NCI-H146 (cell line): Measurements from ENCODE around the gene SLC22A12.
A peak's percentile ranks its signal among the peaks of the same experiment; 100 is the strongest.

Experiments used
- DNase-seq: peaks from one replicate; lab custom pipeline; 2025; lab: John Stamatoyannopoulos, UW

The SLC22A12 gene

DNA sequence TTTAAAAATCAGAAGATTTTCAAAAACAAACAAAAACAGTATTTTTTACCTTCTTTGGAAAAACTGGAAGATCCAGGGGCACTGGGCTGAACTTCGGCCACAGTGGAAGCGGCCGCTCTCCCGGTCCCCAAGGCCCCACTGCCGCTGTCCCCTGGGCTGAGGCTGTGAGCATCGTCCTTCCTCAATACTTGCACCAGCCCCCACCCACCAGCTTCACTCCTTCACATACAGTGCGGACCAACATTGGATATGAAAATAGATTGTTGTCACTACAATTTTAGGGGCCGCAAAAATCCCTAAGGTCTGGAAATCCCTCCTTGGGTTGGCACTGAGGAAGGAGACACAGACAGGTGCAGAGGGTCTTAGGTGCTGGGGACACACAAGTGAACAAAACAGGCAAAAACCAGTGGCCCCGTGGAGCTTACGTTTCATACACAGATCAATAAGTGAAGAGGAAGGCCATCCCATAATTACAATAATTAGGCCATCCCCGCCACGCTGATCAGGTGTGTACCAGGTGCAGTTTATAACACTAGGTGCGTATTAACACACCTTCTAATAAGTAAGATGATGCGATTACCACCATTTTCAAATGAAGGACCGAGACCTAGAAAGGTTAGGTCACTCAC lies 28.2 kb upstream of the SLC22A12 start:
- peak; percentile 20 for DNase-seq

DNA sequence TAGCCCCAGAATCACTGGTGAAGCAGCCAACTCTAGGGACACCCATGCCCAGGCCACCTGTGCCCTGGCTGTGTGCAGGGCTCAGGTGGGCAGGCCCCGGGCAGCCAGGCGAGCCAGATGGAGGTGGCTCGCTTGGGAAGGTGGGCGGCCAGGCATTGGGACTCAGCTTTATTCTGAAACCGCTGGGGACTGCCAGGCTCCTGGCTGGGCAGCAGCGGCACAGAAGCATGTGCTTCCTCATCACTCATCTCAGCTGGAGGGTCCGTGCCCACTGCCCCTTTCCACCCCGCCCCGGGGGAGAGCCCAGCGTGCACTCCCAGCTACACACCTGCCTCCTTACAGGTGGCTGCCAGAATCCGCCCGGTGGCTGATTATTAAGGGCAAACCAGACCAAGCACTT lies 27.1 kb upstream of the SLC22A12 start:
- DNase-seq, result no peak

DNA sequence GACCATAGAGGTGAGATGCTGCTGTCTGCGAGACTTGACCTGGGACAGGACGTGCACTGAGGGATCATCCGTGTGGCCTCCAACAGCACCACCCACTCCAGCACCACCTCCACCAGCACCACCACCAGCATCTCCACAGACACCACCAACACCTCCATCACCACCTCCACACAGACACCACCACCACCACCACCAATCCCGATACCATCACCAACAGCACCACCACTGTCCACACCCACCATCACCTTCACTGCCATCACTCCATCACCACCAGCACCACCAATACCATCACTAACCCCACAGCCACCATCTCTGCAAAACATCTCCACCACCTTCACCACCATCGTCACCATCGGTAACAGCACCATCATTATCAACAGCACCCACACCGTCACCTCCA lies 26.6 kb upstream of the SLC22A12 start:
- DNase-seq, result no peak

DNA sequence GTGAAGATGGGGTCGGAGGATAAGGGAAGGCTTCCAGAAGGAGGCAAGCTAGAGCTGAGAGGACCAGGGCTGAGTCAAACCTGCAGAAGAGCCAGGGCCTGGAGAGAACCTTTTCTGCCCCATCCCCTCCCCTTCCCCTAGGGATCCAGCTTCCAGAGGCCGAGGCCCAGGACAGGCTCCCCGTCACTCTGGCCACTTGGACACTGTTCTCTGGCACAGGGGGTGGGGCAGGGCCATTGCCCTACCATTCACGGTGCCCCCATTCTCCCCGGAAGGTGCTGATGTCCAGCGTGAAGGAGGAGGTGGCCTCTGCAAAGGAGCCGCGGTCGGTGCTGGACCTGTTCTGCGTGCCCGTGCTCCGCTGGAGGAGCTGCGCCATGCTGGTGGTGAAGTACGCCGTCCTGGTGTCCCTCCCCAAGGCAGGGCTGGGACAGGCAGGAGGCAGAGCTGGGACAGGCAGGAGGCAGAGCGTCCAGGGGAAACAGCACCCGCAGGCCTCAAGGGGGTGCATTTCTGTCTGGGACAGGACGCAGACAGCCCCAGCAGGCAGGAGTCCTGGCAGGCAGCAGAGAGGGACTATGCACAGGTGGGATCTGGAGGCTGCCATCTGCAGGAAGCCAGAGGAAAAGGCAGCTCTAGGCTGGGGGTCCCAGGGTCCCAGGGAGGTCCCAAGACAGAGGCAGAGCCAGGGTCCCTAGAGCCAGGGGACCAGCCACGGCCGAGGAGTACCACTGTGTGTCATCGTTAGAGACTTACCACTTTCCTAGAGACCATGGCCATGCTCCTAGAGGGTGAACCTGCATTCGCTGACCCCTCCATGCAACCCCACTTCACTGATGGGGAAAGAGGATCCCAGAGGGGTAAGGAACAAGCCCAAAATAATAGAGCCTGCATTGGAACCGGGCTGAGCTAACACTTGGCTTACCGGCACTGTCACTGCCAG lies 25.8 kb upstream of the SLC22A12 start:
- no peak for DNase-seq

DNA sequence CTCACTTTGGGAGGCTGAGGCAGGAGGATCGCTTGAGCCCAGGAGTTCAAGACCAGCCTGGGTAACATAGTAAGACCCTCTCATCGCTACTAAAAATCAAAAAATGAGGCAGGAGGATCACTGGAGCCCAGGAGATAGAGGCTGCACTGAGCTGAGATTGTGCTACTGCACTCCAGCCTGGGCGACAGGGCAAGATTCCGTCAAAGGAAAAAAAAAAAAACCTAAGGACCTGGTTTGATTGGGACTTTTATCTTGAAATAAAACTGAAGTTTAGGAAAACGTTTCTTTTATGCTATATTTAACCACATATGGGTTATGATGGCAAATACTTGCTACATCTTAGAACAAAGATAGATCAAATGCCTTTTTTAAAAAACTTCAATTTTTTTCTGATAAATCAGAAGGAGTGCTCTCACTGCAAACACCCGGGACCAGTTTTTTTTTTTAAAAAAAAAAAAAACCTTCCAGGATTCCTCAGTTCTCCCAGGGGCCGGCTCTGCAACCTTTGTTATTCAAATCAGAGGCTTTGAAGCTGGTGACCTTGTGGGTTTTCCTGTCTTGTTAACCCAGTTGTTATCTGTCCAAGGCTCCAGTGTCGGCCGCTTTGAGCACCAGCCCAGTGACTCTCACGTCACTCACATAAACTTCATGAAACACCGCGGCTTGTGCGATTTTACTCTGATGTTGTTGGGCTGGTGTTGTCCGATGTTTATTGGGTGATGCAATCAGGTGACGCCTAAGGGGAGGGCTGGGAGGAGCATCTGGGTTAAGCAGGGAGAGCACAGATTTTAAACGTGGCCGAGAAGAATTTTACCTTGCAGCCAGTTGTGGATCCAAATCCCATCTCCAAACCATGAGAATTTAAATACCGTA lies 24.7 kb upstream of the SLC22A12 start:
- DNase-seq, result peak; percentile 36

DNA sequence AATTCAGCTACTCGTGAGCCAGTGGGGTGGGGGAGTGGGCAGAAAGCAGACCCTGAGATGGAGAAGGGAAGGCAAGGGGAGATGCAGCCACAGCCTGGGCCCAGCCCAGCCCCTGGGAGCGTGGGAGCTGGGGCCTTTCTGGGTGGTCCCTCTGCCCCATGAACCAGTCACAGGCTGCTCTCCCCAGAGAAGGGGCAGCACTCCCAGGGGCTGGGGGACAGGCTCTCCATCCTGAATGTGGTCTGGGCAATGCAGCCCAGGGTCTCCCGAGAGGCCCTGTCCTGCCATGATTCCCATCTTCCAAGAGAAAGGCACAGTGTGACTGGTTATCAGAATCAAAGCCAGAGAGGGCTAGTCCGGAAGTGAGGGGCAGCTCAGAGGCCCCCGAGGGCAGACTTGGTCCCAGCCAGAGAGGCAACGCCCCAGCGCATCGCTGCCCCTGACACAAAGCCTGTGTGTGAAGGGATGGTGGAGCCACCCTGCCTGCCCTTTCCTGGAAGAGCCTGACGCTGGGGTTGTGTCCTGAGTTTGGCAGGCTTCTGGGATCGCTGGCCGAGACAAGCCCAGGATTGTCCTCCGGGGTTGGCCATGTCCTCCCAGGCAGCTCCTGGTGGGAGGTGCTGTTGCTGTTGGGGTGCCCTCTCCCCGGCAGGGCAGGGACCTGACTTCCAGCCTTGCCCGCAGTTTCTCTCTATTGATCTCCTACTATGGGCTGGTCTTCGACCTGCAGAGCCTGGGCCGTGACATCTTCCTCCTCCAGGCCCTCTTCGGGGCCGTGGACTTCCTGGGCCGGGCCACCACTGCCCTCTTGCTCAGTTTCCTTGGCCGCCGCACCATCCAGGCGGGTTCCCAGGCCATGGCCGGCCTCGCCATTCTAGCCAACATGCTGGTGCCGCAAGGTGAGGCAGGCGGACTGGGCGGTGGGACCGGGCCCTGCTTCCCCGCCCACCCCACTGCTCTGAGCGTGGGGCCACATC lies 23.8 kb upstream of the SLC22A12 start:
- DNase-seq, result no peak

DNA sequence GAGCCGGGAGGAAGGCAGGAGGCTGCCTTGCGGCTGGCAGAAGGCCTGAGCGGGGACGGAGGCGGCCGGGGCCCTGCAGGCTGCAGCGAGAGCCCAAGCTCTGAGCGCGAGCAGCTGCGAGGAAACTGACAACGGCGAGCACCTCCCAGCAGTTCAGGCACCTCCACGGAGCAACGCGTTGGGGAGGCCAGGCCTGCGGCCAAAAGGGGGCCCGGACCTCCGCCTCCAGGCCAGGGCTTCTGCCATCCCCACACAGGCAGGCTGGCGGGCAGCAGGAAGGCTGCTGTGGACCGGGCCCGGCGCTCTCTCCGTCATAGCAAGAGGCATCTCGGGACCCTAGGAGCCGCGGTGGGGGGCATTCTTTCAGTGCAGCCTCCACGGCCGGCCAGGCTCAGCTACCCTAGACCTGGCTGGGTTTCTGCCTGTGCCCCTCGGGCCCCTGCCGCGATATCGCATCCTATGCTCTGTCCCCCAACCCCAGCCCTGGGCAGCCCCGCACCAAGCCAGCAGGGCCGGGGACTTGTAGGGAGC lies 22.9 kb upstream of the SLC22A12 start:
- DNase-seq, result no peak

DNA sequence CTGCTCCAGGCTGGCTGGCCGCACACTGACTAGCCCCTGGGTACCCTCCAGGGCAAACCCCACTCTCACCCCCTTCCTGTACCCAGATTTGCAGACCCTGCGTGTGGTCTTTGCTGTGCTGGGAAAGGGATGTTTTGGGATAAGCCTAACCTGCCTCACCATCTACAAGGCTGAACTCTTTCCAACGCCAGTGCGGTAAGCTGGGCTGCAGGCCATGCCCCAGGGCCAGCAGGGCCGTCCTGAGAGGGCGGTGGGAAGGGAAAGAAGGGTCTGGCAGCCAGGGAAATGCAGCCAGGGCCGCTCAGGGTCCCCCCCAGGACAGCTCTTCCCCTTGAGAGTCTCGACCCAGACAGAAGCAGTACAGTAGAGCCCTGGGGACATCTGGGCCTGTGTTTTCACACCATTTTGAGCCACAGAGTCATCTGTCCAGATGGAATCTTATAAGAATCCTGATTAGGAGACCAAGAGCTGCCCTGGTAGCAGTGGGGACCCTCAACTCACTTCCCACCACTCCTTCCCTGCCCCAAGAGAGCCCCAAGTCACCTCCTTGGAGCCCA lies 22.4 kb upstream of the SLC22A12 start:
- no peak for DNase-seq

DNA sequence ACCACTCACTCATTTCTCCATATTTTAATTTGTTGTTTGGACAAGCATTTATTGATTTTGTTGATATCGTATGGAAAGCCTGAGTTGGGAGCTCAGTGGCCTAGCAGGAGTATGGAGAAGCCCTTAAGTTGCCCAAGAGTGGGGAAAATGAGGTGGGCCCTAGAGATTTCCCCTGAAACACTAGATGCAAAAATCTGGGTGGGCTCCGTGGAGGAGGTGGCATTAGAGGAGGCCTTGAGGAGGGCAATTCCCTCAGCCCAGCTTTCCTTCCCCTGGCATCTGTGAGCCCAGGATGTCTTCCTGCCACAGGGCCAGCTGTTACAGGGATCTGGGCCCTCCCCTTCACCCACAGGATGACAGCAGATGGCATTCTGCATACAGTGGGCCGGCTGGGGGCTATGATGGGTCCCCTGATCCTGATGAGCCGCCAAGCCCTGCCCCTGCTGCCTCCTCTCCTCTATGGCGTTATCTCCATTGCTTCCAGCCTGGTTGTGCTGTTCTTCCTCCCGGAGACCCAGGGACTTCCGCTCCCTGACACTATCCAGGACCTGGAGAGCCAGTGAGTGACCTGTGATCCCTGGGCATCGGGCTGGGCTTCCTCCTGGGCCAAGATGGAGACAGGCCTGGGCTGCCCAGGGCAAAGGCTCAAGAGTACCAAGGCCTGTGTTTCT lies 21.6 kb upstream of the SLC22A12 start:
- DNase-seq, result no peak

DNA sequence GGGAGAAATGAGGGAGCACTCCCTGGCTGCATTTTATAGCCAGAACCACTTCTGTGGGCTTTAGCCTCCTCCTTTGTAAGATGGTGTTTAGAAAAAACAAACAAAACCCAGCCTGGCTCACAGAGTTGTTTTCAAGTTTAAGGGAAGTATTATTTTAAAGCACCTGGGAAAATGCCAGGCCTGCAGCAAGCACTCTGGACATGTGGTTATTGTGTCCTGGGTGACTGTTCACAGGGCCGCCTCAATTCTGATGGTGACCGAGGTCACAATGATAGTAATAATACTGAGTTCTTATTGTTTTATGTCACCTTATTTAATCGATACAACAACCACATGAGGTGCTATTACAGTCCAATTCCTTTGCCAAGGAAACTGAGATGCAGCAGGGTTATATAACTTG lies 20.7 kb upstream of the SLC22A12 start:
- no peak for DNase-seq

DNA sequence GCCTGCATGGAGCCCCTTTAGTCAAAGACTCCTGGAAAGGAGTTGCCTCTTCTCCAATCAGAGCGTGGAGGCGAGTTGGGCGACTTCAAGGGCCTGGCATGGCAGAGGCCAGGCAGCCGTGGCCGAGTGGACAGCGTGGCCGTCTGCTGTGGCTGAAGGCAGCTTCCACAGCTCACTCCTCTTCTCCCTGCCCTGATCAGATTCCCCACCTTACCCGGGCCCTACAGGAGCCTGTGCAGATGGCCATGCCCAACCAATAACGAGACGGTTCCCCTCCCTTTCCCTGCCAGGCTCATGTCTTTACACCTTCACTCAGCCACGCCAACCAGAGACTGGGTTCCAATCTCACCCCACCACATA lies 20.0 kb upstream of the SLC22A12 start:
- no peak for DNase-seq

DNA sequence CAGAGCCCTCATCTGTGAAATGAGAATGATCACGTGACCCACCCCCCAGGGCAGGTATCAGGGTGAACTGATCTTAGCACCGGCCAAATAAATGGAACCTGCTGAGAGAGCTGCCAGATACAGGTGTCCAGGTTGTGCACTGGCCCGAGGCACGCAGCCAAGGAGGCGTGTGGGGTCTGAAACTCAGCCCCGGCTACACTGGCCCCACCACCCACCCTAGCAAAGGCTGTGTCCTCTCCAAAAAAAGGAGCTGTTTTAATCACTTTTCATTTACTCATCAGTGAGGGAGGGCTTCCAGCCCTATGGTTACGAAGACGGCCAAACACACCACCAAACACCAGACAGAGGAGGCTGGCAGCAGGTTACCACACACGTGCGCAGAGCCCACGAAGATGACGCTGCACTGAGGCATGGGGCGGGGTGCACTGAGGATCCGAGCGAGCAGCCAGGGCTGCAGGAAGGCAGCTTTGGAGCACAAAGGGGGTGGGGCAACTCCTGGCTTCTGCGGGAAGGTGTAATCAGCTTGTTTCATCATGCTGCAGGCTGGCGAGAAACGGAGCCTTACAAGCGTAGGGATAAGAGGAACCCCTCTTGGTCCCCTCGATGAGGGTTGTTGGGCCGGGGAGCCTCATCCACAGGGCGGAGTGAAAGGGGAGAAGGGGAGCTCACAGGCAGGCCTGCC lies 19.5 kb upstream of the SLC22A12 start:
- no peak for DNase-seq

DNA sequence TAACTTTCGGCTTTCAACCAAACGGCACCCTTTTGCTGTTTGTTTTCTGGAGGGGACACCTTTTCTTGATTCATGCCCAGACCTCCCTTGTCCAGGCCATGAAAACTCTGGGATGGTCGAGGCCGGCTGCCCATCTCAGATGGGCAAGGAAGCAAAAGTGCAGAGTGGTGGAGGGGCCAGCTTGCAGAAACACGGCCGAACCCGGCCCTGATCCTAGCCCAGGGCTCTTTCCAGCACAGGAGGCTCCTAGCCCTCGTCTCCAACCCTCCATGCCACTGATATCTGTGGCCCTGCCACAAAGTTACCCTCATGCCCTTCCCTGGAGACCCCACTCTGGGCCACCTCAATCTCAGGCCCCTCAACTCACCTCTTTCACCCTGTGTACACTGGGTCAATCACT lies 18.9 kb upstream of the SLC22A12 start:
- DNase-seq, result no peak

DNA sequence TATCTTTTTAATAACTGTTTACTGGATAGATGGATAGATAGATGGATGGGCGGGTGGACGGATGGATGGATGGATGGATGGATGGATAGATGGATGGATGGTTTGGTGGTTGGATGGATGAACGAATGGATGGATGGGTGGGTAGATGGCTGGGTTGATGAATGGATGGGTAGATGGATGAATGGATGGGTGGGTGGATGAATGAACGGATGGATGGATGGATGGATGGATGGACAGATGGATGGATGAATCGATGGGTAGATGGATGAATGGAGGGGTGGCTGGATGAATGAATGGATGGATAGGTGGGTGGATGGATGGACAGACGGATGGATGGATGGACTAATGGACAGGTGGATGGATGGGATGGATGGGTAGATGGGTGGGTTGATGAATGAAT lies 13.8 kb upstream of the SLC22A12 start:
- DNase-seq, result no peak

DNA sequence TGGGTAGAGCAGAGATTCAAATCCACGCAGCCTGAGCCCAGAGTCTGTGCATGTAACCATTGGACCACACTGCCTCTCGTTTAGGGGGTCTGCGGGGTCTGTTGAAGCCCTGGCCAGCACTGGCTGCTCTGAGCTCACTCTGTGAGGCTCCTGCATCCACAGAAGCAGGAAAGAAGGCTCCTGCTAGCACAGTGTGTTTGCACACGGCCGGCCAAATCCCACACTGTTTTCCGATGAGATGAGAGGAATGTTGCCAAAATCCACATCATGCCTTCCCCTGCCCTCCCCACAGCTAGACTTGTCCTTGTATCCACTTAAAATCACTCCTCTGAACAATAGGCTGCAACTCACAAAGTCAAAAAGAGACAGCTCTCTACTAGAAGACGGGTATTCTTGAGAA lies 10.6 kb upstream of the SLC22A12 start:
- no peak for DNase-seq

DNA sequence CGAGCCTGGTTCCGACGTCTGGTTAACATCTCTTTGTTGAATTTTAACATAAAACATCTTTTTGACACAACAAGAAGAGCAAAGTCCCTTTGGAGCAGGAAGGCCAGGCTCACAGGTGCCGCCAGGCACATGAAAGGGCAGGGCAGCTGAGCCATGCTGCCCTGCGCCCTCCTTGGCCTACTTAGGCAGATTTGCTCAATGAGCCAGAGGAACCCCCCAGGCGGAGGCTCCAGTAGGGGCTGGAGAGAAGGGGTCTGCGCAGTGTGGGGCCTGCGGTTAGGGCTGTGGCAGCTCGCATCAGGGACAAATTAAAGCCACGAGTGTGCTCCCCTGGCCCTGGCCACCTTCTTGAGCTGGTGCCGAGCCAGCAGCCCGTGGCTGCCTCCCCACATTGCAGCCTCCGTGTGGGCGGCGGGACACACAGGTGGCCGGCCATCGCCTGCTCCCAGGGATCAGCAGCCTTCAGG lies 9.9 kb upstream of the SLC22A12 start:
- DNase-seq, result no peak

DNA sequence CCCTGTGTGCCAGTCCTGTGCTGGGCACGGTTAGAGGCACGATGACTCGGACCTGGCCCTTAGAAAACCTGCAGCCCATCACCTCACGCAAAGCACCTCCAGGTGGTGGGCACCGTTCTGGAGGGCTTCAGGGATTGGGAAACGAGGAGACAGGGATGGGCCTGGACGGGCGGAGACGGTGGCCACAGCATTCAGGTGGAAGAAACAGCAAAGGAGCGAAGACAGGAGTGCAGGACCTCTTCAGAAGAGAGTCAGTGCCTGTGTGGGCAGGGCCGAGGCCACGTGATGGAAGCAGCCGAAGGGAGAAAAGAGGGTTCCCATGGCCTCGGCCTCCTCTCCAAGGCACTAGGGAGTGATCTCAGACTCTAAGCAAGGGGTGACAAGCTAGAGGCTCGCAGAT lies 8.1 kb upstream of the SLC22A12 start:
- no peak for DNase-seq

DNA sequence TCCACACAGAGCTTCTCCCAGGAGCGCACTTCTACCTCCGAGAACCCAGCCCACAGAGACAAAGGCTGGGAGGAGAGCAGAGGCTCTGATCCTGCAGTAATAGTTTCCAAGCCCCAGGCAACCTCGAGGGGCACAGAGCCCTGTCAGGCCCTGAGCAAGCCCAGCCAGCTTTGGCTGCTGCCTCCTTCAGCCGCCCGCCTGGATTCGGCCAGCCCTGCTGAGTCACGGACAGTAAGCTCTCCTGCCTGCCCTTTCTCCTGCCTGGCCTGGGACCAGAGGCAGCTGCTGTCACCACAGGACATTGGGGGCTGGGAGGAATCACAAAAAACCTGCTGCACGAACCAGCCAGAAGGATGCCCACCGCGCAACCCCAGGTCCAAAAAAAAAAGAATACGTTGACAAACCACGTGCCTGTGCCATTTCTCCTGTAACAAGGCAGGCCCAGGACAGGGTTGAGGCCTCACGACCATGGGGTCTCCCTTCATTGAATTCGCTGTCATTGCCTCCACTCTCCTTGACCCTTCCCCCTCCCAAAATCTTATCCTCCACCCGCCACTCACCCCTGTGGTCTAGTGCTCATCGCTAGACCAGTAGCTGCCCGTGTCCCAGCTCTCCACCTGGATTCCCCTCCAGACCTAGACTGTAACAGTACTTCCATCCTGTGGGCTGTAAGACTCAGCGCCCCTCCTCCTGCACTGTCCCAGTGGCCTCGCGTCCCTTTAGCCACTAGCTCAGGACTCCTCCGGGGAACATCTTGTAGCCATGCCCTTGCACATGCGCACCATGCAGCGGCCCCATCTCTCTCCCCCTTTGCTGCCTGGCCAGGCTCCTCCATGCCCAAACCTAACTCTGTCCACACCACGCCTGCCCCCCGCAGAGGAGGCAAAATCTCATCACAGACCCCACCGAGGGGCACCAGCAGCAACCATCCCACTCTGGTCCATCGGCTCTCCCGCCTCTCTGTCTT lies 7.4 kb upstream of the SLC22A12 start:
- no peak for DNase-seq
